Measurements from ENCODE around the gene SERPINE1.
"Not testable (repeated sequence)": the region's sequence is repeated elsewhere in the genome, so short reads cannot be mapped to it uniquely, and the experiment has no call there.

Gene SERPINE1

GRCh38 chr7:101103701-101104100 lies 23.2 kb upstream of the SERPINE1 start:
- DNase-seq = not testable (repeated sequence)

GRCh38 chr7:101104193-101104713 lies 22.7 kb upstream of the SERPINE1 start:
- no peak for DNase-seq

- no peak for DNase-seq
Observed at GRCh38 chr7:101104799-101105198, 22.1 kb upstream of the SERPINE1 start.

- not testable (repeated sequence) for DNase-seq
Observed at GRCh38 chr7:101105248-101105647, 21.7 kb upstream of the SERPINE1 start.

- no peak for DNase-seq
Observed at GRCh38 chr7:101106386-101106785, 20.5 kb upstream of the SERPINE1 start.

GRCh38 chr7:101108330-101108857 lies 18.5 kb upstream of the SERPINE1 start:
- DNase-seq = no peak

- no peak for DNase-seq
Observed at GRCh38 chr7:101108961-101109360, 17.9 kb upstream of the SERPINE1 start.

GRCh38 chr7:101109368-101109767 lies 17.5 kb upstream of the SERPINE1 start:
- DNase-seq = no peak

- DNase-seq = no peak
Observed at GRCh38 chr7:101111261-101111660, 15.6 kb upstream of the SERPINE1 start.

- no peak for DNase-seq
Observed at GRCh38 chr7:101112233-101112632, 14.7 kb upstream of the SERPINE1 start.

- not testable (repeated sequence) for DNase-seq
Observed at GRCh38 chr7:101113140-101113539, 13.8 kb upstream of the SERPINE1 start.

GRCh38 chr7:101113836-101114235 lies 13.1 kb upstream of the SERPINE1 start:
- DNase-seq = no peak

- DNase-seq = no peak
Observed at GRCh38 chr7:101114492-101114891, 12.4 kb upstream of the SERPINE1 start.

- no peak for DNase-seq
Observed at GRCh38 chr7:101115215-101115614, 11.7 kb upstream of the SERPINE1 start.

- no peak for DNase-seq
Observed at GRCh38 chr7:101116898-101117297, 10.0 kb upstream of the SERPINE1 start.

- no peak for DNase-seq
Observed at GRCh38 chr7:101118856-101119255, 8.0 kb upstream of the SERPINE1 start.

GRCh38 chr7:101119876-101120275 lies 7.0 kb upstream of the SERPINE1 start:
- no peak for DNase-seq

GRCh38 chr7:101120315-101120714 lies 6.6 kb upstream of the SERPINE1 start:
- no peak for DNase-seq

GRCh38 chr7:101121631-101121990 lies 5.3 kb upstream of the SERPINE1 start:
- DNase-seq = not testable (repeated sequence)

GRCh38 chr7:101121991-101122932 lies 4.6 kb upstream of the SERPINE1 start:
- no peak for DNase-seq

GRCh38 chr7:101122933-101123702 lies 3.8 kb upstream of the SERPINE1 start:
- no peak for DNase-seq

- no peak for DNase-seq
Observed at GRCh38 chr7:101123703-101124068, 3.2 kb upstream of the SERPINE1 start.

GRCh38 chr7:101124376-101125056 lies 2.4 kb upstream of the SERPINE1 start:
- no peak for DNase-seq
